Activated T-helper 9 cell treated with anti-CD3 and anti-CD28 coated beads, Interleukin-2, amount 50 U/mL, for 16 hours (primary cell): Measurements from ENCODE around the gene TMEM190.
"Not testable (repeated sequence)": the region's sequence is repeated elsewhere in the genome, so short reads cannot be mapped to it uniquely, and the experiment has no call there.

Source experiments
- DNase-seq: peaks from one replicate; pipeline ENCODE4 v3.0.0-alpha.2; 2020; ENCODE audit warnings: low read depth

TMEM190 gene

GRCh38 chr19:55391702-55392615, 15.3 kb downstream of the TMEM190 start:
- no peak for DNase-seq

- no peak for DNase-seq
These were observed 16.5 kb downstream of the TMEM190 start for GRCh38 chr19:55392820-55393761.

GRCh38 chr19:55398200-55398925, 21.7 kb downstream of the TMEM190 start:
- no peak for DNase-seq

- DNase-seq, result no peak
These were observed 23.9 kb downstream of the TMEM190 start for GRCh38 chr19:55400281-55401087.

- DNase-seq, result not testable (repeated sequence)
These were observed 24.8 kb downstream of the TMEM190 start for GRCh38 chr19:55401390-55401789.

- DNase-seq, result no peak
These were observed 25.9 kb downstream of the TMEM190 start for GRCh38 chr19:55402509-55402908.

GRCh38 chr19:55405638-55406037, 29.0 kb downstream of the TMEM190 start:
- no peak for DNase-seq

- no peak for DNase-seq
These were observed 29.6 kb downstream of the TMEM190 start for GRCh38 chr19:55406091-55406825.

- DNase-seq, result no peak
These were observed 30.4 kb downstream of the TMEM190 start for GRCh38 chr19:55406826-55407549.

- DNase-seq, result not testable (repeated sequence)
These were observed 30.8 kb downstream of the TMEM190 start, which contains the start of gene UBE2S for GRCh38 chr19:55407550-55407799. TSS of gene UBE2S (minus strand) at chr19:55407788. CDS start at chr19:55407589, 199 bp downstream.

- peak; percentile 96 for DNase-seq
These were observed 31.3 kb downstream of the TMEM190 start for GRCh38 chr19:55407800-55408532.

GRCh38 chr19:55408533-55408872, 31.9 kb downstream of the TMEM190 start:
- DNase-seq, result no peak

GRCh38 chr19:55409179-55409578, 32.6 kb downstream of the TMEM190 start:
- DNase-seq, result not testable (repeated sequence)

- DNase-seq, result no peak
These were observed 33.5 kb downstream of the TMEM190 start for GRCh38 chr19:55410168-55410567.

- DNase-seq, result no peak
These were observed 41.6 kb downstream of the TMEM190 start for GRCh38 chr19:55418185-55418584.

- no peak for DNase-seq
These were observed 42.5 kb downstream of the TMEM190 start for GRCh38 chr19:55419103-55419502.

GRCh38 chr19:55419624-55420236, 43.1 kb downstream of the TMEM190 start:
- DNase-seq, result no peak

- not testable (repeated sequence) for DNase-seq
These were observed 44.7 kb downstream of the TMEM190 start for GRCh38 chr19:55421281-55421680.
